IMR-90 (cell line): ENCODE measurements around the gene DNM1. TPM values are rescaled to one million over a fixed set of nuclear protein-coding genes. Genes with fewer than 3 reads are reported as not detected.

ENCODE experiments used
- ATAC-seq: fragments of 200-7000 bp; cut with Tn5 transposase; 2 replicates; pipeline ENCODE4 v1.9.1; 2020; ENCODE audit warnings: low read depth, mild to moderate bottlenecking, moderate library complexity
- BruUV-seq: library from RNA; stranded (reverse); fragments of 400-500 nt; replicated peaks from 2 replicates; lab custom pipeline; 2021; lab: Mats Ljungman, UMichigan
- CTCF ChIA-PET: fragments of 300-600 bp; formaldehyde crosslinking; extraction: SDS; loops from one replicate; lab custom pipeline; 2021; ENCODE audit warnings: antibody characterized with exemption; lab: Yijun Ruan, JAX
- POLR2A ChIA-PET: fragments of 300-600 bp; sonication (Branson Sonifier 250); formaldehyde crosslinking; loops from one replicate; lab custom pipeline; 2022; ENCODE audit warnings: antibody characterized with exemption; ENCODE audit not compliant: unreplicated experiment; lab: Charles Lee
- DNase-seq: peaks from one replicate; pipeline ENCODE4 v3.0.0; 2013
- H2AFZ ChIP-seq: replicated peaks from 2 replicates; pipeline ENCODE3; 2013; ENCODE audit warnings: low read length, mild to moderate bottlenecking; ENCODE audit not compliant: poor library complexity
- H2AK5ac ChIP-seq: 2 replicates; pipeline ENCODE4 v1.6.1; 2013; ENCODE audit warnings: low read depth, low read length, inconsistent platforms
- H2AK9ac ChIP-seq: replicated peaks from 2 replicates; pipeline ENCODE3; 2013; ENCODE audit warnings: mild to moderate bottlenecking, low read depth, low read length, moderate library complexity; ENCODE audit not compliant: poor library complexity
- H2BK120ac ChIP-seq: 2 replicates; pipeline ENCODE4 v1.6.1; 2013; ENCODE audit warnings: low read depth, low read length, inconsistent platforms
- H2BK15ac ChIP-seq: 3 replicates; pipeline ENCODE4 v1.6.1; 2013; ENCODE audit warnings: low read depth, low read length, inconsistent platforms
- H2BK20ac ChIP-seq: 2 replicates; pipeline ENCODE4 v1.6.1; 2013; ENCODE audit warnings: low read depth, mild to moderate bottlenecking, inconsistent platforms, low read length, moderate library complexity
- H2BK5ac ChIP-seq: 2 replicates; pipeline ENCODE4 v1.6.1; 2013; ENCODE audit warnings: mild to moderate bottlenecking, low read depth, low read length, inconsistent platforms; ENCODE audit not compliant: poor library complexity, severe bottlenecking
- H3K14ac ChIP-seq: replicated peaks from 2 replicates; pipeline ENCODE4 v1.6.1; 2013; ENCODE audit warnings: low read depth, low read length, inconsistent platforms
- H3K18ac ChIP-seq: 2 replicates; pipeline ENCODE4 v1.6.1; 2013; ENCODE audit warnings: low read depth, low read length, control low read depth
- H3K23ac ChIP-seq: 2 replicates; pipeline ENCODE4 v1.6.1; 2013; ENCODE audit warnings: low read depth, low read length, inconsistent platforms
- H3K27ac ChIP-seq: 2 replicates; pipeline ENCODE4 v1.5.1; 2013; ENCODE audit warnings: mild to moderate bottlenecking, control low read depth, low read length; ENCODE audit not compliant: insufficient read depth
- H3K27me3 ChIP-seq: 2 replicates; pipeline ENCODE4 v1.6.1; 2013; ENCODE audit warnings: low read length; ENCODE audit not compliant: control insufficient read depth, insufficient read depth
- H3K36me3 ChIP-seq: 2 replicates; pipeline ENCODE4 v1.6.1; 2013; ENCODE audit warnings: low read length, mixed read lengths; ENCODE audit not compliant: control insufficient read depth, insufficient read depth
- H3K4ac ChIP-seq: 2 replicates; pipeline ENCODE4 v1.6.1; 2013; ENCODE audit warnings: low read depth, low read length, inconsistent platforms
- H3K4me1 ChIP-seq: 2 replicates; pipeline ENCODE4 v1.6.1; 2013; ENCODE audit warnings: low read length, mixed read lengths; ENCODE audit not compliant: control insufficient read depth, insufficient read depth
- H3K4me2 ChIP-seq: 2 replicates; pipeline ENCODE4 v1.6.1; 2013; ENCODE audit warnings: low read depth, mild to moderate bottlenecking, control low read depth, low read length, moderate library complexity
- H3K4me3 ChIP-seq: 2 replicates; pipeline ENCODE4 v1.5.1; 2013; ENCODE audit warnings: low read depth, mild to moderate bottlenecking, control low read depth, low read length, moderate library complexity; ENCODE audit not compliant: insufficient read depth
- H3K56ac ChIP-seq: 2 replicates; pipeline ENCODE4 v1.6.1; 2013; ENCODE audit warnings: low read length, inconsistent platforms; ENCODE audit not compliant: insufficient read depth; ENCODE audit errors: extremely low read depth
- H3K79me1 ChIP-seq, 2 experiments: 2 replicates each; pipeline ENCODE4 v1.6.1; 2013; ENCODE audit warnings: low read length in 2 of 2, inconsistent platforms in 1 of 2, low read depth in 1 of 2
- H3K9ac ChIP-seq: 2 replicates; pipeline ENCODE4 v1.6.1; 2013; ENCODE audit warnings: low read depth, low read length, control low read depth
- H3K9me1 ChIP-seq: 2 replicates; pipeline ENCODE4 v1.6.1; 2013; ENCODE audit warnings: low read length, inconsistent platforms; ENCODE audit not compliant: insufficient read depth
- H3K9me3 ChIP-seq: 2 replicates; pipeline ENCODE4 v1.6.1; 2013; ENCODE audit warnings: low read length; ENCODE audit not compliant: control insufficient read depth, insufficient read depth
- H4K20me1 ChIP-seq: 2 replicates; pipeline ENCODE4 v1.6.1; 2013; ENCODE audit warnings: low read length, inconsistent platforms; ENCODE audit not compliant: insufficient read depth
- H4K5ac ChIP-seq: 2 replicates; pipeline ENCODE4 v1.6.1; 2013; ENCODE audit warnings: mild to moderate bottlenecking, low read depth, low read length, control low read depth
- H4K8ac ChIP-seq, 2 experiments: 2 replicates each; pipeline ENCODE4 v1.6.1; 2013; ENCODE audit warnings: low read depth in 2 of 2, low read length in 2 of 2, control low read depth in 1 of 2, inconsistent platforms in 1 of 2
- H4K91ac ChIP-seq: 2 replicates; pipeline ENCODE4 v1.6.1; 2013; ENCODE audit warnings: low read depth, low read length, inconsistent platforms; ENCODE audit not compliant: insufficient read depth
- BHLHE40 ChIP-seq: fragments of 150-350 bp; IDR thresholded peaks from 2 replicates; pipeline ENCODE4 v1.6.1; 2016; ENCODE audit warnings: mild to moderate bottlenecking, low read depth, low read length
- CEBPB ChIP-seq: IDR thresholded peaks from 2 replicates; pipeline ENCODE4 v1.6.1; 2012; ENCODE audit warnings: low read depth, low read length, improper control_type of control experiment
- CHD1 ChIP-seq: IDR thresholded peaks from 2 replicates; pipeline ENCODE4 v1.6.1; 2012; ENCODE audit warnings: low read depth, low read length, improper control_type of control experiment
- ELK1 ChIP-seq: fragments of 150-350 bp; IDR thresholded peaks from 2 replicates; pipeline ENCODE4 v1.6.1; 2016; ENCODE audit warnings: low read depth, mild to moderate bottlenecking, low read length, moderate library complexity, borderline replicate concordance
- MAFK ChIP-seq: IDR thresholded peaks from 2 replicates; pipeline ENCODE4 v1.6.1; 2012; ENCODE audit warnings: low read depth, low read length, improper control_type of control experiment
- MAZ ChIP-seq: IDR thresholded peaks from 2 replicates; pipeline ENCODE4 v1.6.1; 2012; ENCODE audit warnings: low read depth, mild to moderate bottlenecking, low read length, improper control_type of control experiment, moderate library complexity, borderline replicate concordance
- MXI1 ChIP-seq: IDR thresholded peaks from 2 replicates; pipeline ENCODE4 v1.6.1; 2012; ENCODE audit warnings: low read depth, mild to moderate bottlenecking, low read length, moderate library complexity, borderline replicate concordance
- NFE2L2 ChIP-seq: fragments of 150-350 bp; IDR thresholded peaks from 2 replicates; pipeline ENCODE4 v1.6.1; 2016; ENCODE audit warnings: low read depth, mild to moderate bottlenecking, low read length
- POLR2A ChIP-seq: IDR thresholded peaks from 2 replicates; pipeline ENCODE4 v1.6.1; 2012; ENCODE audit warnings: mild to moderate bottlenecking, low read depth, low read length
- RCOR1 ChIP-seq: IDR thresholded peaks from 2 replicates; pipeline ENCODE4 v1.6.1; 2012; ENCODE audit warnings: mild to moderate bottlenecking, low read length, improper control_type of control experiment; ENCODE audit not compliant: insufficient replicate concordance
- RFX5 ChIP-seq: IDR thresholded peaks from 2 replicates; pipeline ENCODE4 v1.8.0; 2012; ENCODE audit warnings: low read depth, mild to moderate bottlenecking, low read length, moderate library complexity
- SMC3 ChIP-seq: fragments of 150-350 bp; IDR thresholded peaks from 2 replicates; pipeline ENCODE4 v1.6.1; 2016; ENCODE audit warnings: low read depth, mild to moderate bottlenecking, antibody characterized with exemption, low read length, moderate library complexity
- WGBS, 2 experiments: methylation state at CpG; one replicate each; pipeline versions ENCODE4 v1.1.5 to v1.1.7; 2013; ENCODE audit warnings: missing lambda C conversion rate in 2 of 2; ENCODE audit not compliant: insufficient read length in 1 of 2; ENCODE audit errors: extremely low coverage in 2 of 2; 5-methylcytosine and 5-hydroxymethylcytosine counted together
- dilution Hi-C: fragments of 300-500 bp; cut with HindIII; formaldehyde crosslinking; loops from one replicate; pipeline ENCODE4 v1.14.3; 2018; ENCODE audit warnings: low sequenced_read_pairs; ENCODE audit not compliant: unreplicated experiment
- in situ Hi-C: fragments of 300-500 bp; cut with MboI; formaldehyde crosslinking; loops from 3 replicates; pipeline ENCODE4 v1.14.3; 2019; ENCODE audit warnings: low sequenced_read_pairs, inconsistent platforms, mixed read lengths
- intact Hi-C: fragments of 100-400 bp; cut with micrococcal nuclease; formaldehyde crosslinking; loops from 2 replicates; pipeline ENCODE4 v1.10.0; 2022
- polyA plus RNA-seq, 3 experiments: library from polyadenylated mRNA; depleted of rRNA; stranded (reverse); fragments of >200 nt; gene quantifications; 2 replicates each; pipeline ENCODE4 v1.2.3, GENCODE V29; 2012; ENCODE audit warnings: low replicate concordance in 1 of 3
- total RNA-seq: library from RNA; depleted of rRNA; stranded (reverse); fragments of >200 nt; gene quantifications from 2 replicates; pipeline ENCODE4 v1.2.3, GENCODE V29; 2012
- TF ChIP-seq, protein P1 (sequence below): fragments of 150-350 bp; IDR thresholded peaks from 2 replicates; pipeline ENCODE4 v1.6.1; 2017; ENCODE audit warnings: mild to moderate bottlenecking, antibody characterized with exemption, low read length, low read depth

Gene DNM1
- total and polyA plus RNA-seq, 2 of the 4 experiments (the other 2 are of a cell fraction), result 13.6 to 17.7 TPM

DNA sequence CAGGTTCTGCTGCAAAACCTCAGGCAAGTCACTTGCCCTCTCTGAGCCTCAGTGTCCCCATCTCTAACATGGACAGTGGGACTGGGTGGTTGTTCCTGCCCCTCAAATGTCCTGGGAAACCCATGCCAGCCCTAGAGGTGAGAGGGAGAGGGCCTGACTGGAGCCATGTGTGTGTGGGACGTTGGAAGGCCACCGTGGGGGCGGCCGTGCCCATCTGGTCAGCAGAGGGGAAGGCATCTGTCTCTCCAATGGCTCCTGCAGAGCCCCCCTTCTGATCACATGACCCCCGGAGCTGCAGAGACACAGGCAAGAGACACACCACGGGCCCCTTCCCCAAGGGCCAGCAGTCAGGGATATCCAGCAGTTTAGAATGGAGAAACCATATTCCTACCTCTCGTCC lies 1.7 kb downstream of the DNM1 start:
- no peak overlapping the region; the same call in 1 of the 2 replicates for H3K14ac ChIP-seq
- peaks cover 0 to 4% of the 10 kb centered on the region in 2 experiments; a peak in 1 of 4 replicates for H3K79me1 ChIP-seq
- H4K91ac ChIP-seq, result no peak overlapping the region
- no peaks in the 10 kb centered on the region for H3K36me3 ChIP-seq
- H2AK9ac ChIP-seq, result peak overlapping the region; percentile 87
- H3K56ac ChIP-seq, result no peak overlapping the region
- no peak overlapping the region for H3K9ac ChIP-seq
- in situ Hi-C loops (no loop called here), intact Hi-C loops (no loop called here), dilution Hi-C loops (no loop called here)
- no peak overlapping the region for H2BK120ac ChIP-seq
- no peak overlapping the region for H2BK15ac ChIP-seq
- no peak overlapping the region for H3K4me2 ChIP-seq
- POLR2A ChIA-PET, result no interaction called here
- no peak overlapping the region for H3K23ac ChIP-seq
- no peak overlapping the region for H3K27ac ChIP-seq
- no peaks in the 10 kb centered on the region for H3K9me3 ChIP-seq
- no peak overlapping the region for H3K4me3 ChIP-seq
- CTCF ChIA-PET, result no interaction called here
- H4K5ac ChIP-seq, result no peak overlapping the region
- H2AK5ac ChIP-seq, result peak overlapping the region; percentile 54; the same call in 1 of the 2 replicates
- H4K8ac ChIP-seq, result no peak overlapping the region
- H3K4ac ChIP-seq, result peak overlapping the region; percentile 15
- ATAC-seq, result no peak
- H2BK20ac ChIP-seq, result no peak overlapping the region
- H3K27me3 ChIP-seq, result no peaks in the 10 kb centered on the region
- DNase-seq, result no peak
- H3K9me1 ChIP-seq, result peaks cover 3% of the 10 kb centered on the region; the same call in 1 of the 2 replicates
- H4K20me1 ChIP-seq, result peaks cover 3% of the 10 kb centered on the region; the same call in 1 of the 2 replicates
- peak overlapping the region; percentile 95 for H2AFZ ChIP-seq
- H2BK5ac ChIP-seq, result no peak overlapping the region
- TF ChIP-seq, protein P1, sequence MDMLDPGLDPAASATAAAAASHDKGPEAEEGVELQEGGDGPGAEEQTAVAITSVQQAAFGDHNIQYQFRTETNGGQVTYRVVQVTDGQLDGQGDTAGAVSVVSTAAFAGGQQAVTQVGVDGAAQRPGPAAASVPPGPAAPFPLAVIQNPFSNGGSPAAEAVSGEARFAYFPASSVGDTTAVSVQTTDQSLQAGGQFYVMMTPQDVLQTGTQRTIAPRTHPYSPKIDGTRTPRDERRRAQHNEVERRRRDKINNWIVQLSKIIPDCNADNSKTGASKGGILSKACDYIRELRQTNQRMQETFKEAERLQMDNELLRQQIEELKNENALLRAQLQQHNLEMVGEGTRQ, result no peak
- TF ChIP-seq SMC3 (no peak), CHD1 (no peak), MAFK (no peak), MXI1 (no peak), POLR2A (no peak), RFX5 (no peak), NFE2L2 (no peak), RCOR1 (no peak), CEBPB (no peak), BHLHE40 (no peak), MAZ (no peak), ELK1 (no peak)
- no peak overlapping the region for H3K18ac ChIP-seq
- no TSS peak for BruUV-seq
- H3K4me1 ChIP-seq, result no peaks in the 10 kb centered on the region; the same call in 1 of the 2 replicates
- no CpG with 5 or more reads among the region's 7 CpGs for WGBS, 2 experiments
